Neural cell (in vitro differentiated cells): ENCODE measurements around the gene SPOCD1.
"Not testable (repeated sequence)": the region's sequence is repeated elsewhere in the genome, so short reads cannot be mapped to it uniquely, and the experiment has no call there.

ENCODE experiments used
- POLR2AphosphoS5 ChIP-seq: IDR thresholded peaks from 2 replicates; pipeline ENCODE4 v1.6.1; 2012
- SMC3 ChIP-seq: fragments of 450-650 bp; conservative IDR thresholded peaks from 2 replicates; pipeline ENCODE4 v1.6.1; 2014; ENCODE audit warnings: antibody characterized with exemption, mild to moderate bottlenecking, moderate library complexity; ENCODE audit not compliant: poor library complexity

- TF ChIP-seq POLR2AphosphoS5, SMC3: not testable (repeated sequence)
Observed at GRCh38 chr1:31816947-31817346, 1.1 kb upstream of the SPOCD1 start.
